ENCODE data around the gene DTX3L.

DNA sequence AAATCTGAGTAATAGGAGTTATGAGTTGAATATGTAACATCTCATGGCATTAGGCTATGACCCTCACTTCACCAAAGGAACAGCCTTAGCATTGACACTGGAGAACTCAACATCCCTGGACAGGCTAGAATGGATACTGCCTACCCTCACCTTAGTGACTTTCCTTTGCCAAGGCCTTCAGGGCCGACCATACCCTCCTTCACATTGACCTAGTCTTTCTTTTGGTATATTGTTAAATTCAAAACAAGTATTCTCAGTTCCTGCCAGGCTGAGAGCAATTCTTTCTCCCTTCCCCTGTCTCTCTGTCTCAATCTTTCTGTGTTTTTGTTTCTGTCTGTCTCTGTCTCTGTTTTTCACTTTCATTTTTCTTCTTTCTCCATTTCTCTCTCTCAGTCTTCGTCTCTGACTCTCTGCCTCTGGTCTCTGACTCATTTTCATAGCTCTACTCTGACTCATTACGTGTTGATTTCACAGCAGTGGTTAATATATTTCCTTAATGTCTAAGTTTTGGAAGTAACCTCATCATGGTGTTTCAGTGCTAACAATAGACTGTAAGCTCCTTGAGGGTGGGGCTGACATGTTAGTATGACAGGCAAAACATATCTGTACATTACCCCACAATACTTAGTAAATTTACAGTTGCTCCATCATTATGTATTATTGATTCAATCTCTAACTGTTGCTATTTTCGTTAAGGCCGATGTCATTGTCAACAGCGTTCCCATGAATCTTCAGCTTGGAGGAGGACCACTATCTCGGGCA is 45.8 kb downstream of the DTX3L start:
- TF ChIP-seq, protein P1, sequence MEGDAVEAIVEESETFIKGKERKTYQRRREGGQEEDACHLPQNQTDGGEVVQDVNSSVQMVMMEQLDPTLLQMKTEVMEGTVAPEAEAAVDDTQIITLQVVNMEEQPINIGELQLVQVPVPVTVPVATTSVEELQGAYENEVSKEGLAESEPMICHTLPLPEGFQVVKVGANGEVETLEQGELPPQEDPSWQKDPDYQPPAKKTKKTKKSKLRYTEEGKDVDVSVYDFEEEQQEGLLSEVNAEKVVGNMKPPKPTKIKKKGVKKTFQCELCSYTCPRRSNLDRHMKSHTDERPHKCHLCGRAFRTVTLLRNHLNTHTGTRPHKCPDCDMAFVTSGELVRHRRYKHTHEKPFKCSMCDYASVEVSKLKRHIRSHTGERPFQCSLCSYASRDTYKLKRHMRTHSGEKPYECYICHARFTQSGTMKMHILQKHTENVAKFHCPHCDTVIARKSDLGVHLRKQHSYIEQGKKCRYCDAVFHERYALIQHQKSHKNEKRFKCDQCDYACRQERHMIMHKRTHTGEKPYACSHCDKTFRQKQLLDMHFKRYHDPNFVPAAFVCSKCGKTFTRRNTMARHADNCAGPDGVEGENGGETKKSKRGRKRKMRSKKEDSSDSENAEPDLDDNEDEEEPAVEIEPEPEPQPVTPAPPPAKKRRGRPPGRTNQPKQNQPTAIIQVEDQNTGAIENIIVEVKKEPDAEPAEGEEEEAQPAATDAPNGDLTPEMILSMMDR (conservative IDR thresholded peaks at IDR 0.05; ENCODE audit: low read depth, low read length) = no peak
- no peak for TF ChIP-seq EZH2 (IDR thresholded peaks at IDR 0.05; ENCODE audit: borderline replicate concordance, low read depth, low read length, poor library complexity, severe bottlenecking)

Measured in A673 (cell line).